Measurements from ENCODE around the gene FRMPD4.

FRMPD4 gene

DNA sequence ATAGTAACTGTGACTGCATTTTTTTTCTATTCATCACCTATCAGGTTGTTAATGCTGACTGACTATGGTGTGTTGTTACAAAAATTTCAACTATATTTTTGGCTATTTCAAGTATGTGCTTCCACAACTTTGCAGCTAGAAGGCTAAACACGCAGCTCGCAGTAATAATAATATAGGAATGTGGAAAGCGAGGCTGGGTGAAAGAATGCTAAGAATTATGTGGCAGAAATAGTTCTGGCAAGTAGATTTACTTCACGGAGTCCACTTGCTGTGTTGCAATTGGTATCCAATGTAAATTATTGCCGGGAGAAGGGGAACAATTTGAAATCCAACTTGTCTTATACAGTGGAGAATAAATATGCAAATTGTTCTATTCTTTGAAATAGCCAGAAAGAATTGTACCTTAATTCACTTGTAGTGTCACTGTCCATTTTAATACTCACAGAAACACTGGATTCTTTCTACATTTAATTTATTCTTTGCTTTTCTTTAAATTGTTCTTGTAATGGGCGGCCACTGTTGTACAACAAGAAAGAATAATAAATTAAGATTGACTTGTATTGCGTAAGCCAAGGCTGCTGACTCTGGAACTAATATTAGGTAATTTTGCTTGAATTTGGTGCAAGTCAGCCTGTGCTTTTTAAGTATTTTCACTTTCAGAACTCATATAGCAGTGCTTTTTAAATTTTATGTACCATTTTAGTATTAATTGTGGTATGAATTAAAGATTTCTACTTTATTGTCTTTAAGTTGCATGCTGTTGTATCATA, 154.9 kb downstream of the FRMPD4 start:
- no peak for FAIRE-seq
- no peak for DNase-seq (ENCODE audit: low spot score)

- no peak for FAIRE-seq
These were observed 159.1 kb downstream of the FRMPD4 start for GRCh38 chrX:12297353-12297752.

GRCh38 chrX:12301288-12301687, 163.0 kb downstream of the FRMPD4 start:
- DNase-seq (ENCODE audit: low spot score) (no peak), FAIRE-seq (no peak)

More at GRCh38 chrX:12297353-12297752, 159.1 kb downstream of the FRMPD4 start:
- no peak for DNase-seq (ENCODE audit: low spot score)

DNA sequence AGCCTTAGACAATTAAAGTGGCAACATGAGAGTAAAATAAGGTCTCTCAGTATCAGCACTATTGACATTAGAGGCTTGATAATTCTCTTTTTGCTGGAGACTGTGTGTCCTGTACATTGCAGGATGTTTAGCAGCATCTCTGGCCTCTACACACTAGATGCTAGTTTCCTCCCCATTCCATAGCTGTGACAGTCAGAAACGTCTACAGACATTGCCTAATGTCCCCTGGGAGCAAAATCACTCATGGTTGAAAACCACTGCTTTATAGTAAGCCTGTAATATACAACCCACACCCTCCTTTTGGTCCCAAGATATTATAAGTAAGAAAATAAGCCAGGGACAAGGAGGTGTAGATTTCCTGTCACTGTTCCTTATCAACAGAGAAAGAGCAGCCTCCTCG, 166.0 kb downstream of the FRMPD4 start:
- no peak for DNase-seq (ENCODE audit: low spot score)
- no peak for FAIRE-seq

GRCh38 chrX:12307961-12308360, 169.7 kb downstream of the FRMPD4 start:
- FAIRE-seq (no peak), DNase-seq (ENCODE audit: low spot score) (no peak)

DNA sequence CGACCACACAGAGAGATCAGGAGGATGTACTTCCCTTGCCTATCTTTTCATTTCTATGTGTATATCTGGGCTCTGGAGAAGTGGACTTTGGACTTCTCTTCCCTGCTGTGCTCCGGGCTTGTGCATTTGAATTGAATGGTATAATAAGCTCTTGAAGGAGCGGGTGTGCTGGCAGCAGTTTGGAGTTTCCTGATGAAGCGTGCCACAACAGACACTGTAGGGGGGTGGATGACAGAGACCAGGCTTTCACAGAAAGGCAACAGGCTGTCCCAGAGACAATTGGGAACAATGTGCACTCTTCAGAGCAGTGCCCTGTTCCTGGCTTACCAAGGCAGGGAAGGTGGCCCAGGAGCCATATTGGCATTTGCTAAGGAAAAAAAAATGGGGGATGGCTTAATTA, 170.1 kb downstream of the FRMPD4 start:
- FAIRE-seq: no peak
- DNase-seq (ENCODE audit: low spot score): no peak

DNA sequence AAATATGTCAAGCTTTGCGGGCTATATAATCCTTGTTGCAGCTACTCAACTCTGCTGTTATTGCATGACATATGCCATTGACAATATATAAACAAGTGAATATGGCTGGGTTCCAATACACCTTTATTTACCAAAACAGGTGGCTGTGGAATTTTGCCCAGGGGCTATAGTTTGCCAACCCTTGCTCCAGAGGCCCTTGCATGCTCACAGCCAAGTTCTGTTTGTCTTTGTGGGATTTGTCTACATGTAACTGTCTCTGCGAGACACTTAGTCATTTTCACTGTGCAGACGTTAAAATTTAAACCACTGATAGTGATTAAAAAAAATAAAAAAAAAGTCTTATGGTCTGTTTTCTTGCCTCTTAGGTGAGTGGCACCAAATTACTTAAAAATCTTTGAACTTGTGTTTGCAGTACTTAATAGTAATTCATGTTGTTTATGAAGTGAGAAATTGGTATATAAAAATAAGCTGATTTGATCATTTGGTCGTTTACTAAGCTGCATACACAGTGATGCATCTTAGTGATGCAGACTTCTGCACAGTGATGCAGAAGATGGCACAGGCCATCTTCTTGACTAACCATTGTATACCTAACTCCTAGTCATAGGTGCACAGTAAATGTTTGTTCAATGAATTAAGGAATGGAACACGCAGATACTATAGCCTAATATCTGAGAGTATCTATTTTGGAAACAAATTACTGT, 170.9 kb downstream of the FRMPD4 start:
- DNase-seq (ENCODE audit: low spot score) (no peak), FAIRE-seq (no peak)

DNA sequence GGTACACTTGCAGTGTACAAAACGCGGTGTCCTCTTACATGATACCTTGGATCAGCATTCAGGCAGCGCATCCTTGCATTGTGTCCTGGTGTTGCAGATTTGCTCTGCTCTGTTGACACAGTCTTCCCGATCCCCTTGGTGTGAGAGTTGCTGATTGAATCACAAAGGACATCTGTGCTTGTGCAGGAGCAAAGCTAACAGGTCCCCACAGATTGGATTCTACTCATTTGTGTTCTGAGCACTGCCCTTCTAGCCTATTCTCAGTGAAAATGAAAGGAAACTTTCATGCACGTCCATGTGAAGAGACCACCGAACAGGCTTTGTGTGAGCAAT, 171.4 kb downstream of the FRMPD4 start:
- no peak for DNase-seq (ENCODE audit: low spot score)
- FAIRE-seq: no peak

DNA sequence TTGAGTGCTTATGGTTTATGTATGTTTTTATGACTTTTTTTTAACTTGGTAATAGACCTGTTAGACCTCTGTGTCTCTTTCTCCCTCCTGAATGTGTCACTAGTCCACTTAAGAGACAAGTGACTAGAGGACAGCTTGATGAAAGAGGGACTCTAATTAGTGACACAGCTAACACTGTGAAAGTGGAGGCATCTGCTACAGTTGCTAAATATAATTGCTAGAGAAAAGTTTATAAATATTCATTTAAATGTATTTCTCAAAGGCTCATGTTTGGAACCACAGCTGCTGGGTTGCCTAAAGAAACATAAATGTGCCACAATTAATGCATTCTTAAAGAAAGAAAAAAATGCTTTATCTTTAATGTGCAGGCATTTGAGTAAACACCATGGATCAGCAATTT, 176.4 kb downstream of the FRMPD4 start:
- DNase-seq (ENCODE audit: low spot score): no peak
- no peak for FAIRE-seq

DNA sequence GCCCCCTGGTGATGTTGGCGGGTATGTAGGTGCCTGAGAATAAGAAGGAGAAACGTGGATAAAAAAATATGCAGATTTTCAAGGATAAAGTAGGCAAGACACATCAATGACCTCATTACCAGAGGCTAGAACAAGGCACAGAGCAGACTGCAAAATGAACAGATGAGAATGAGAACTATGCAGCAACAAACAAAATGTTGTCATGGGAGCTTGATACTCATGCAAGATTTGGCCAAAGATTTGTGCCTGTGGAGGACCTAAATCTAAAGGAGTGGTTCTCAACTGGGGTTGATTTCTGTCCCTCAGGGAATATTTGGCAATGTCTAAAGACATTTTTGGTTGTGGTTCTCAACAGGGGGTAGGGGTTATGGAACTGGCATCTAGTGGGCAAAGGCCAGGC, 177.3 kb downstream of the FRMPD4 start:
- DNase-seq (ENCODE audit: low spot score): no peak
- FAIRE-seq: no peak

DNA sequence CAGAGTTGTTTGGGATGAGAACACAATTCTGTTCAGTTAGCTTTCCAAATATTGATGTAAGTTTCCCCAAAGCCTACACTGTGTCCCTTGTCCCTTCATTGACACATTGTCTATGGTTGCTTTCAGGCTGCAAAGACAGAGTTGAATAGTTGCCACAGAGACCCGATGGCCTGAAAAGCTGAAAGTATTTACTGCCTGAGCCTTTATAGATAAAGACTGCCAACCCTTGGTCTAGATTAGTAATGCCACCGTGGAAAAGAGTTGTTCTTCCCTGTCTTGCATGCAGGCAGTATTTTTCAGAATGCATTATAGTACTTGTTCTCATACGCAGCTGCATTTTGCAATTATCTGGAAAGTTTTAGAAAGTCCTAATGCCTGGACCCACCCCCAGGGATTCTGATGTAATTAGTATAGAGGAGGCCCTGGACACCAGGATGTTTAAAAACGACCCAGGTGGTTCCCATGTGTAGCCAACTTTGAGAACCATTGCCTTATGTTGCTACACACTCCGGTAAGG, 180.8 kb downstream of the FRMPD4 start:
- DNase-seq (ENCODE audit: low spot score) (no peak), FAIRE-seq (no peak)

DNA sequence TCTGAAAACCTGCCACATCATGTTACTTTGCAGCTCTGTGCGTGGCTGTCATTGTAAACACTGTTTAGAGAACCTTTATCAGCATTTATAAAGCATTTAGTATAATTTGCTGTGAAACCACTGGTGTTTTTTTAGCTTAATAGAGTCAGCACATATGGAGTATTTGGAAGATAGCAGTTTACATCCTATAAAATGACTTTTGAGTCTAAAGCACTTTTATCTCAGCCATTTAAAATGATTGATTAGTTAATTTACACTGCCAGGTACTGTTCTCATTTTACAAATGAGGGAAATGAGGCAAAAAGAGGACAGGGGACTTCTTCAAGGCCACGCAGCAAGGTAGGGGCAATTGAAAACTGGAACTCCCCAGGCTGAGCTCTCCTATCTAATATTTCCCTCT, 181.7 kb downstream of the FRMPD4 start:
- no peak for FAIRE-seq

GRCh38 chrX:12322031-12322430, 183.8 kb downstream of the FRMPD4 start:
- FAIRE-seq: no peak

More for the DNA sequence above, 181.7 kb downstream of the FRMPD4 start:
- DNase-seq (ENCODE audit: low spot score): no peak

DNA sequence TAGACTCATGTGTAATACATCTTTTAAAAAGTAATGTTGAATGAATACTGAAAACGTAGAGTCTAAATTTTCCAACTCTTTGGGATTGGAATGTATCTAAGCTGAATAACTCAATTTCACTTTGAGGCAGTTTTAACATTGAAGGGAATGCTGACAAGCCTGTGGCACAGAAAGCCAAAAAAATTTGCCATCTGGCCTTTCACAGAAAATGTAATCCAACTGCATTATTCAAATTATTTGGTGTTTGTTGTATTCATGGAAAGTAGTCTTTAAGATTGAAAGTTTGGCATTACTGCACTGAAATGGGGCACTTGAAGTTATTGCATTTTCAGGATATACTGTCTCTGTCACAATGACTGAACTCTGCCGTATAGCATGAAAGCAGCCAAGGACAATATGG, 186.9 kb downstream of the FRMPD4 start:
- FAIRE-seq: no peak
- no peak for DNase-seq (ENCODE audit: low spot score)

More at GRCh38 chrX:12322031-12322430, 183.8 kb downstream of the FRMPD4 start:
- no peak for DNase-seq (ENCODE audit: low spot score)

DNA sequence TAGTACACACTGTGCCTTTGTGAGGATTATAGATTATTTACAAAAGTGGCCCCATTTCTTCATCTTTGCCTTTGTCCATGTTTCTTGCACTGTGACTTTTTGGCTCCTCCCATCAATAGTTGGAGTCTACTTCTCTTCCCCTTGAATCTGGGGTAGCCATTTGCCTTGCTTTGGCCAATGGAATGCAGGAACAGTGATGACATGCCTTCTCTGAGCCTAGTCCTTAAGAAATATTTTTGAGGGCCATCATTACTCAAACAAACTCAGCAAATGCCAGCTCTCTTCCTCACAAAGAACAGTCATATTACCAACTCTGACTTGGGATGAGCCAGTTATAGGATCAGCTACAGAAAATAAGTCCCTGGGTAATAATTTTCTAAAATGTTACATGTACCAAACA, 189.6 kb downstream of the FRMPD4 start:
- FAIRE-seq (no peak), DNase-seq (ENCODE audit: low spot score) (no peak)

DNA sequence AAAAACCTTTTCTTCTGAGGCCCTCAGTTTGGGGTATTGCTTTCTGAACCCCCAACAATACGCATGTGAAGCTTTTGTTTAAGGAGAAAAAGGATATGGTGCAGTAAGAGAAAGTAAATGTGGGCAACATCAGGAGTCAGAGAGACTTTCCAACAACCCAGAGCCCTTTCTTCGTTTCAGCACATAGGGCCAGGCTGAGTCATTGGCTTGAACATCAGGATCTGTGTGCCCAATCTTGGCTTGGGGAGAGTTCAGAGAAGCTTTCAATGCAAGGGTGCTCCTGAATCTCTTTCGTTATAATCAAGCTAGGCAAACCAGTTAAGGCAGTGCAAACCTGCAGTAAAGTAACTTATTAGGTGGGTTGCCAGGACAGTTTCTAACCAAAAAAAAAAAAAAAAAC, 191.2 kb downstream of the FRMPD4 start:
- no peak for FAIRE-seq
- no peak for DNase-seq (ENCODE audit: low spot score)

GRCh38 chrX:12330841-12331240, 192.6 kb downstream of the FRMPD4 start:
- DNase-seq (ENCODE audit: low spot score) (no peak), FAIRE-seq (no peak)

DNA sequence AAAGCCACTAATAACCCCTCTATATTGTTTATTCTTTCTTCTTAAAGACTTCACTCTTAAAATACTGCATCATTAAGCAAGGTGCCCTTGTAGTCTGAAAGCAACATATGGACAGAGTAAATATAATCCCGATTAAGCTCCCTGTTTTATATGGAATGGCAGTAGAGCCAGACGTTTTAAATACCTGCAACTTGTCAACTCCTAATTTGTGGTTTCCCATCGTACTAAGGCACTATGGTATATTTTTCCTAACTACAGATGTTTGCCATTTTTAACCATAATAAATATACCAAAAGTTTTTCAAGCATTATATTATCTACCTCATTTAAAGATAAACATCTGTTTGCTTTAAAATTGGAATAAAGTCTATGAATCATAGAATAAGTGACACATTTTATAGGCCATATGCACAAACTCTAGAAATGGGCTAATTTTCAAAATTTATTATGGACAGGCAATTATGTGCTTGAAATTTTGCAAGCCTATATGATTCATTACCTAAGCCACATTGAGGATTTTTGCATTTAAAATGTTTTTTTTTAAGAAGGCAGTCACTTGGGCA, 194.6 kb downstream of the FRMPD4 start:
- FAIRE-seq: no peak
- DNase-seq (ENCODE audit: low spot score): no peak

DNA sequence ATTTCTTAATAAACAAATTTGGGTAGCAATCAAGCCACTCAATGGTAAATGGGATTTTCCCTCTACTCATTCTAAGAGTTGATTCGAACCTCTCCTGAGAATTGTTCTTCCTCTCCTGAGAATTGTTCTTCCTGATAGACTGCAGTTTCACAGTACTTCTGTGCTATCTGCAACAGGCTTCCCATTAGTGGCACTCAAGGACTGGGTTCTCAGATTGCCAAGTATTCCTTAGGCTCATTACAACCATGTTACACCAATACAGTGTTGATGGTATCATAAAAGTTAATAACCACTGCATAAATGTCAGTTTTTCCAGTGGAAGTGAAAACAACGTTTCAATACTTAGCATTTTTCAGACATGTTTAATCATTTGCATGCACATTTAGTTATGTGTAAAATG, 201.6 kb downstream of the FRMPD4 start:
- no peak for DNase-seq (ENCODE audit: low spot score)
- FAIRE-seq: no peak

- FAIRE-seq (no peak), DNase-seq (ENCODE audit: low spot score) (no peak)
These were observed 206.7 kb downstream of the FRMPD4 start for GRCh38 chrX:12344954-12345353.

DNA sequence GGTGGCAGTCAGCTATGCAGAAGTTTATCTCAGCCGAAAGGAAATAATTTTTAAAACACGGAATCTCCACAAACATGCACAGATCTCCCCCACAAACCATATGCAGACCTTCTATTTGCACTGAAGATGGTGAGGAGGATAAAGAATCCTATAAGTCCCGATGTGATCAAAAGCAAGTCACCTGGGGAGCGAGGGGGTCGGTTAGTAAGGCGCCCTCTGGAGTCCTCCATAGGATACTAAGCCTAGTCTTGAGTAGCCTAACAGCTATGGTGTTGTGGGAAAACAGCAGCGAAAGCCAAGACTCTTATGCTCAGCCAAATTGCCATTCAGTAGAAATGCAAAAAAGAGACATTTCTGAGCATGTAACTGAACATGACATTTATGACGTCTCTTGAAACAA, 210.9 kb downstream of the FRMPD4 start:
- FAIRE-seq (no peak), DNase-seq (ENCODE audit: low spot score) (no peak)

DNA sequence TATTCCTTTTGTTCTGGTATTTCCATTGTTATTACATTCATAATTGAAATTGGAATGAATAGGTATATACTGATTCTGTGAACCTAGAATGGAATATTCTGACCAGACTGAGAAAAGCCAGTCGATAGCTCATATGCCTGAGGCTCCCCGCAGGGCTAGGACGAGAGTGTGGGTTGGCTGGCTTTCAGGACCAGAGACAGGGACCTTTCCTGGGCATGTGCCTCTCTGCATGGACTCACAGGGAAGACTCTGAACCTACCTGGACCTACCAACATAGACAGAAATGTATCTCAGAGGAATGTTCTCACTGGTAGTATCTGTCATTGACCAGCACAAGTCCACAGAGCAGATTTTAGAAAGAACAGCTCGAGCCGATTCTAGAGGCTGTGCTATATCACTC, 214.6 kb downstream of the FRMPD4 start:
- DNase-seq (ENCODE audit: low spot score) (no peak), FAIRE-seq (no peak)

- peak; percentile 1 for DNase-seq (ENCODE audit: low spot score)
- FAIRE-seq: no peak
These were observed 222.1 kb downstream of the FRMPD4 start for GRCh38 chrX:12360383-12360782.

Measured in urothelium cell line (cell line).